Measurements from ENCODE around the gene TCEA2.
A peak's percentile ranks its signal among the peaks of the same experiment; 100 is the strongest.

TCEA2 gene

DNA sequence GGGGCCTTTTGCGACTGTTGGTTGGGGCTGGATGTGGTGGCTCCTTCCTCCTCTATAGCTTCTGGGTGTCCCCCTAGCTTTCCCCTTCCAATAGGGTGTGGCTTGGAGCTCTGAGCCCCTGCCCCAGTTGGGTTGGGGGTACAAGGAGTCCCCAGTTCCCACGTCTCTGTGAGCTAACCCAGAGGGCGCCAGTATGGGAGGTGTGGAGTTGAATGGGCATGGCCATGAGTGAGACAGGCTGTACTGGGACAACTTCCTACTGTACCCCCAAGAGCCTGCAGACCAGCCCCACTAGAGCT lies 25.9 kb upstream of the TCEA2 start:
- ChIA-PET CTCF (interaction anchor here (1.5 kb wide), 1 partner anchor 57 kb away, joined by 7 read pairs; the partner anchor contains the start of gene SAMD10), POLR2A (interaction anchor here (0.9 to 1.5 kb wide), 2 partner anchors 10 to 25 kb away, joined by 4 read pairs; no protein-coding TSS in a partner anchor)
- TF ChIP-seq ARNT (IDR thresholded peaks at IDR 0.05) (no peak), ZNF384 (IDR thresholded peaks at IDR 0.05) (no peak), NFRKB (IDR thresholded peaks at IDR 0.05) (no peak), TARDBP (IDR thresholded peaks at IDR 0.05) (no peak), CTBP1 (IDR thresholded peaks at IDR 0.05; ENCODE audit: borderline replicate concordance) (no peak), FOXM1 (IDR thresholded peaks at IDR 0.05; ENCODE audit: borderline replicate concordance) (no peak), SP1 (IDR thresholded peaks at IDR 0.05) (no peak), FOXA1 (IDR thresholded peaks at IDR 0.05) (no peak), BHLHE40 (IDR thresholded peaks at IDR 0.05; ENCODE audit: borderline replicate concordance) (no peak), FOXK2 (IDR thresholded peaks at IDR 0.05) (no peak), LEF1 (IDR thresholded peaks at IDR 0.05; ENCODE audit: borderline replicate concordance) (no peak), HDGF (IDR thresholded peaks at IDR 0.05; ENCODE audit: borderline replicate concordance) (no peak), SUZ12 (IDR thresholded peaks at IDR 0.05) (no peak)
- TF ChIP-seq, protein P1, sequence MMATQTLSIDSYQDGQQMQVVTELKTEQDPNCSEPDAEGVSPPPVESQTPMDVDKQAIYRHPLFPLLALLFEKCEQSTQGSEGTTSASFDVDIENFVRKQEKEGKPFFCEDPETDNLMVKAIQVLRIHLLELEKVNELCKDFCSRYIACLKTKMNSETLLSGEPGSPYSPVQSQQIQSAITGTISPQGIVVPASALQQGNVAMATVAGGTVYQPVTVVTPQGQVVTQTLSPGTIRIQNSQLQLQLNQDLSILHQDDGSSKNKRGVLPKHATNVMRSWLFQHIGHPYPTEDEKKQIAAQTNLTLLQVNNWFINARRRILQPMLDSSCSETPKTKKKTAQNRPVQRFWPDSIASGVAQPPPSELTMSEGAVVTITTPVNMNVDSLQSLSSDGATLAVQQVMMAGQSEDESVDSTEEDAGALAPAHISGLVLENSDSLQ (IDR thresholded peaks at IDR 0.05), result no peak
- DNase-seq (ENCODE audit: extremely low spot score), result no peak

DNA sequence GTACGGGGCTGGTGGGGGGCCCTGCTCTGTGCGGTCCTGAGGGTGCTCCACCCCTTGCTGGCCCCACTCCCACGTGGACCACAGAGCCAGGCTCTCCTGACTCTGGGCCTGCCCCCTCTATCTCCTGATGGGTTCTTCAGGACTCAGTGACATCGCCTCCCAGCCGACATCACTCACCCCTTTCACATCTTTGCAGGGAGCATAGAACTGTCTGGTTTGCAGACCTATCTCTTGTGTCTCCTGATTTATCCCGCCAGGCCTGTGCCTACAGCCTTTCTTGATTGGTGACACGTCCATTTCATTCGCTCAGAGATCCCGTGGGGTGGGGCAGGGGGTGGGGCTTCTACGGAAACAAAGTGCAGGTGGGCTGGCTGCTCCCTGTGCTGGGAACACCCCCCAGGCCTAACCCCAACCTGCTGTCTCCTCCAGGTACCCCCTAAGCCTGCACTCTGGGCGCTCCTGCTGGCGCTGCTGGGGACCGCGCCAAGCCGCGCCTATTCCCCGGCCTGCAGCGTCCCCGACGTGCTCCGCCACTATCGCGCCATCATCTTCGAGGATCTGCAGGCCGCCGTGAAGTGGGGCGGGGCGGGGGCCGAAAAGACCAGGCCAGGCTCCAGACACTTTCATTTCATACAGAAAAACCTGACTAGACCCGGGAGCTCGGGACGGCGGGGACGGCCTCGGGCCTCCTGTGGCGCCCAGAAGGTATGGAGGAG lies 25.3 kb upstream of the TCEA2 start:
- CTCF ChIA-PET, result interaction anchor here (0.7 to 1.7 kb wide), 6 partner anchors 10 to 64 kb away, joined by 3 to 10 read pairs (median 4); partner anchors contain the start of gene SAMD10
- POLR2A ChIA-PET, result interaction anchor here (1.5 to 2.1 kb wide), 2 partner anchors 10 to 15 kb away, joined by 4 to 12 read pairs; no protein-coding TSS in a partner anchor
- no peak for DNase-seq (ENCODE audit: extremely low spot score)
- TF ChIP-seq TARDBP (IDR thresholded peaks at IDR 0.05), result no peak
- no peak for TF ChIP-seq FOXK2 (IDR thresholded peaks at IDR 0.05)
- no peak for TF ChIP-seq ARNT (IDR thresholded peaks at IDR 0.05)
- no peak for TF ChIP-seq FOXM1 (IDR thresholded peaks at IDR 0.05; ENCODE audit: borderline replicate concordance)
- no peak for TF ChIP-seq ZNF384 (IDR thresholded peaks at IDR 0.05)
- TF ChIP-seq, protein P1 (IDR thresholded peaks at IDR 0.05), result no peak
- no peak for TF ChIP-seq SP1 (IDR thresholded peaks at IDR 0.05)

DNA sequence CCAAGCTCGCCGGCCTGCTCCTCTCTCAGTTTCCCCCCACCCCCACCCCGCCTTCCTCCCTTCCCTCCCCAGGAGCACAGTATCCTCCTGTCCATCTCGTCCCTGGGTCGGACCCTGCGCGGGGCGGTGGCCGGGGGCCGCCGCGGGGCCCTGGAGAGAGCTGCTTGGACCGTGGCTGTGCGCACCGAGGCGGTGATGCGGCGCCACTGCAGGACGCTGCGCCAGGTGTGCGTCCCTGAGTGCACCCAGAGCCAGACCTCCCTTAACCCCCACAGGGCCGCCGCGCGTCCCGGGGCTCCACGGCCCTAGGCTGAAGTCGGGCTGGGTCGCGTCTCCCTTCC lies 24.8 kb upstream of the TCEA2 start:
- TF ChIP-seq ZNF384 (IDR thresholded peaks at IDR 0.05) (no peak), LEF1 (IDR thresholded peaks at IDR 0.05; ENCODE audit: borderline replicate concordance) (no peak), L3MBTL2 (conservative IDR thresholded peaks at IDR 0.05) (no peak), CTBP1 (IDR thresholded peaks at IDR 0.05; ENCODE audit: borderline replicate concordance) (no peak), SP1 (IDR thresholded peaks at IDR 0.05) (no peak), BHLHE40 (IDR thresholded peaks at IDR 0.05; ENCODE audit: borderline replicate concordance) (no peak), FOXA1 (IDR thresholded peaks at IDR 0.05) (no peak), FOXK2 (IDR thresholded peaks at IDR 0.05) (no peak), NFRKB (IDR thresholded peaks at IDR 0.05) (no peak), ELF4 (IDR thresholded peaks at IDR 0.05) (no peak), TARDBP (IDR thresholded peaks at IDR 0.05) (no peak), FOXM1 (IDR thresholded peaks at IDR 0.05; ENCODE audit: borderline replicate concordance) (no peak)
- TF ChIP-seq, protein P1 (IDR thresholded peaks at IDR 0.05), result no peak
- no peak for DNase-seq (ENCODE audit: extremely low spot score)
- POLR2A ChIA-PET, result interaction anchor here (0.8 to 2.1 kb wide), 3 partner anchors 15 to 58 kb away, joined by 3 to 12 read pairs (median 6); partner anchors contain the start of gene TCEA2
- CTCF ChIA-PET, result interaction anchor here (0.7 to 1.7 kb wide), 11 partner anchors 9 to 82 kb away, joined by 3 to 10 read pairs (median 5); partner anchors contain the start of genes RGS19 and SAMD10

DNA sequence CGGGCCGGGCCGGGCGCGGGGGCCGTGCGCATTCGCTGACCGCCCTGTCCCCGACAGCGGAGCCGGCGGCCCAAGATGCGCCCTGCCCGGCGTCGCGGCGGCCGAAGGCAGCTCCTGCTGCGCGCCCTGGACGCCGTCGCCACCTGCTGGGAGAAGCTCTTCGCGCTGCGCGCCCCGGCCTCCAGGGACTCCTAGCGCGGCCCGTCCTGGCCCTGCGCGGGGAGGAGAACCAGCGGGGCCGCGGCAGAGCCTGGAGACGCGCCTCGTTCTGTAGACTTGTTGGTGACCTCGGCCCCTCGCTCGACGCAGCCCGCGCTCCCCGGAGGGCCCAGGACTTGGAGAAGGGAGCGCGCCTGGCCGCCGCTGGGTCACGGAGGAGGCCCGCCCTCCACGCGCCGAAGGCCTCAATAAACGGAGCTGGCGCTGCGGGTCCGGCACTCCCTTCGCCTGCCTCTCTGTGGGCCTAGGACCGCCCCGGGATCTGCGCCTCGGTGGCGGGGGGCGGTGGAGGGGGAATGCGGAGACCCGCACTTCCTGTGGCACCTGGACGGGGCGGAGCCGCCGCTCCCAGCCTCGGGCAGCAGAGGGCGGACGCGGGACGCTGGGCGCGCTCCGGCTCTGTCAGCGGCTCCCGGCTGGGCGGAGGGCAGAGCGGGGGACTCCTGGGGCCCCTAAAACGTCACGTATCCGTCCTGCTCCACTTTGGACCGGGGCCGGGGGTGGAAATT lies 24.3 kb upstream of the TCEA2 start:
- TF ChIP-seq FOXA1 (IDR thresholded peaks at IDR 0.05) (no peak), TARDBP (IDR thresholded peaks at IDR 0.05) (no peak), L3MBTL2 (conservative IDR thresholded peaks at IDR 0.05) (peak; percentile 59; the same call in 1 of the 2 replicates), ZNF384 (IDR thresholded peaks at IDR 0.05) (no peak)
- POLR2A ChIA-PET, result interaction anchor here (0.8 to 2.1 kb wide), 5 partner anchors 14 to 58 kb away, joined by 3 to 12 read pairs (median 6); partner anchors contain the start of genes PRPF6 and TCEA2
- DNase-seq (ENCODE audit: extremely low spot score), result peak; percentile 88
- CTCF ChIA-PET, result interaction anchor here (0.6 to 1.7 kb wide), 14 partner anchors 9 to 82 kb away, joined by 3 to 10 read pairs (median 4); partner anchors contain the start of genes RGS19 and SAMD10

DNA sequence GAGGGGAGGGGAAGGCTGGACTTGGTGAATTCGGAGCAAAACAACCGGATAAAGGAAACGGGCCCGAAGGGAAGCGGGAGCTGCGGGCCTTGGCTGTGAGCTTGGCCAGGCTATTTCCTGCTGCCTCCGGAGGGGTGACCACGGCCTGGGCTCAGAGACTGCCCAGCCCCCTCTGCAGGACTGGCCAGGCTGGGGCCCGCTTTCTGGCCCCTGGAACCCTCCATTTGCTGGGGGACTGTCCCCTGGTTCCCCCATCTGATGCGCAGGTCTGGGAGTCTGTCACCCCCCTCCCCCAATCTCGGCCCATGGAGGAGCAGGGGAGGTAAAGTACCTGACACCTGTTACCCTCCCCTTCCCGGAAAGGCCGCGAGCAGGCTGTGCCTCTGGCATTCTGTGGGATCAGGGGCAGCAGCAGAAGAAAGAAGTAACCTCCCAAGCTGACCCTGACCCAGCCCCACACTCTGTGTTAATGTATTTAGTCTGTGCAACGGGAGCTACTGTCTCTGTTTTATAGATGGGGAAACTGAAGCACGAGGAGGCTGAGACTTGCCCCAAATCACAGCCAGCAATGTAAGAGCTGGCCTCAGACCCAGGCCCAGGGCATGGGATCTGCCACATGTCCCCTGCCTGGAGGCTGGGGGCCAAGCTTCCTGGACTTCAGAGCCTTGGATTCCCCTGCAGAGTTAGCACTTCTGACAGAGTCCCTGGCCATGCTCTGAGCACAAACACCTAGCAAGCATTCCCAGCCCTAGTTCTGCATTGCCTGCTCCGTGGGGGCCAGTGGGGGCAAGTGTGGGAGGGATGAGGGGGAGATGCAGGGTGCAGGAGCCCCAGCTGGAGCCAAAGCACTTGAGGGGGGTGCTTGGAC lies 23.5 kb upstream of the TCEA2 start:
- CTCF ChIA-PET, result interaction anchor here (0.5 to 1.7 kb wide), 10 partner anchors 12 to 81 kb away, joined by 3 to 10 read pairs (median 4); partner anchors contain the start of gene RGS19
- TF ChIP-seq SUZ12 (IDR thresholded peaks at IDR 0.05) (no peak), FOXA1 (IDR thresholded peaks at IDR 0.05) (no peak), NFRKB (IDR thresholded peaks at IDR 0.05) (no peak), ARNT (IDR thresholded peaks at IDR 0.05) (no peak), CTBP1 (IDR thresholded peaks at IDR 0.05; ENCODE audit: borderline replicate concordance) (no peak), ZNF384 (IDR thresholded peaks at IDR 0.05) (no peak), SP1 (IDR thresholded peaks at IDR 0.05) (no peak), L3MBTL2 (conservative IDR thresholded peaks at IDR 0.05) (no peak), HDGF (IDR thresholded peaks at IDR 0.05; ENCODE audit: borderline replicate concordance) (no peak), FOXM1 (IDR thresholded peaks at IDR 0.05; ENCODE audit: borderline replicate concordance) (no peak), ELF4 (IDR thresholded peaks at IDR 0.05) (no peak), TARDBP (IDR thresholded peaks at IDR 0.05) (no peak), BHLHE40 (IDR thresholded peaks at IDR 0.05; ENCODE audit: borderline replicate concordance) (no peak)
- TF ChIP-seq, protein P1 (IDR thresholded peaks at IDR 0.05), result no peak
- POLR2A ChIA-PET, result interaction anchor here (0.6 to 2.1 kb wide), 4 partner anchors 13 to 160 kb away, joined by 3 to 12 read pairs (median 6); partner anchors contain the start of genes PRPF6 and TCEA2
- no peak for DNase-seq (ENCODE audit: extremely low spot score)

Measured in HEK293T (cell line).